ENCODE data around the gene TMEM179.
"Not testable (repeated sequence)": the region's sequence is repeated elsewhere in the genome, so short reads cannot be mapped to it uniquely, and the experiment has no call there.

TMEM179 gene

GRCh38 chr14:104639885-104640548 is 35.4 kb upstream of the TMEM179 start:
- peaks cover 33% of the 10 kb centered on the region for H3K27me3 ChIP-seq (ENCODE audit: insufficient read depth, poor library complexity, severe bottlenecking)
- H3K9me3 ChIP-seq (ENCODE audit: severe bottlenecking) = no peaks in the 10 kb centered on the region
- H3K4me1 ChIP-seq (ENCODE audit: insufficient read depth, poor library complexity, severe bottlenecking) = no peaks in the 10 kb centered on the region
- ATAC-seq (ENCODE audit: low read depth) (peak; percentile 89), DNase-seq (ENCODE audit: low spot score) (no peak)
- H3K36me3 ChIP-seq (ENCODE audit: low read depth) = no peaks in the 10 kb centered on the region
- peak; percentile 96 for TF ChIP-seq CTCF (IDR thresholded peaks at IDR 0.05; ENCODE audit: poor library complexity, severe bottlenecking)
- no peak overlapping the region for H3K27ac ChIP-seq (ENCODE audit: poor library complexity, severe bottlenecking)
- no peak overlapping the region for H3K4me3 ChIP-seq (ENCODE audit: severe bottlenecking)

GRCh38 chr14:104639471-104639870 is 34.9 kb upstream of the TMEM179 start:
- Histone ChIP-seq H3K27me3 (ENCODE audit: insufficient read depth, poor library complexity, severe bottlenecking) (peaks cover 33% of the 10 kb centered on the region), H3K4me1 (ENCODE audit: insufficient read depth, poor library complexity, severe bottlenecking) (no peaks in the 10 kb centered on the region), H3K36me3 (ENCODE audit: low read depth) (no peaks in the 10 kb centered on the region), H3K9me3 (ENCODE audit: severe bottlenecking) (no peaks in the 10 kb centered on the region), H3K4me3 (ENCODE audit: severe bottlenecking) (no peak overlapping the region), H3K27ac (ENCODE audit: poor library complexity, severe bottlenecking) (no peak overlapping the region)
- DNase-seq (ENCODE audit: low spot score) (no peak), ATAC-seq (ENCODE audit: low read depth) (no peak; the same call in 2 of the 3 replicates)
- TF ChIP-seq CTCF (IDR thresholded peaks at IDR 0.05; ENCODE audit: poor library complexity, severe bottlenecking) = no peak

GRCh38 chr14:104638927-104639450 is 34.4 kb upstream of the TMEM179 start:
- ATAC-seq (ENCODE audit: low read depth) (no peak), DNase-seq (ENCODE audit: low spot score) (no peak)
- no peaks in the 10 kb centered on the region for H3K9me3 ChIP-seq (ENCODE audit: severe bottlenecking)
- no peak overlapping the region for H3K27ac ChIP-seq (ENCODE audit: poor library complexity, severe bottlenecking)
- no peaks in the 10 kb centered on the region for H3K4me1 ChIP-seq (ENCODE audit: insufficient read depth, poor library complexity, severe bottlenecking)
- H3K4me3 ChIP-seq (ENCODE audit: severe bottlenecking) = no peak overlapping the region
- no peaks in the 10 kb centered on the region for H3K36me3 ChIP-seq (ENCODE audit: low read depth)
- TF ChIP-seq CTCF (IDR thresholded peaks at IDR 0.05; ENCODE audit: poor library complexity, severe bottlenecking) = no peak
- H3K27me3 ChIP-seq (ENCODE audit: insufficient read depth, poor library complexity, severe bottlenecking) = peaks cover 35% of the 10 kb centered on the region

GRCh38 chr14:104638190-104638589 is 33.6 kb upstream of the TMEM179 start:
- Histone ChIP-seq H3K9me3 (ENCODE audit: severe bottlenecking) (no peaks in the 10 kb centered on the region), H3K27me3 (ENCODE audit: insufficient read depth, poor library complexity, severe bottlenecking) (peaks cover 35% of the 10 kb centered on the region), H3K4me1 (ENCODE audit: insufficient read depth, poor library complexity, severe bottlenecking) (no peaks in the 10 kb centered on the region), H3K36me3 (ENCODE audit: low read depth) (no peaks in the 10 kb centered on the region), H3K27ac (ENCODE audit: poor library complexity, severe bottlenecking) (no peak overlapping the region), H3K4me3 (ENCODE audit: severe bottlenecking) (no peak overlapping the region)
- TF ChIP-seq CTCF (IDR thresholded peaks at IDR 0.05; ENCODE audit: poor library complexity, severe bottlenecking) = no peak
- ATAC-seq (ENCODE audit: low read depth) = no peak
- DNase-seq (ENCODE audit: low spot score) = no peak

- no peak overlapping the region for H3K27ac ChIP-seq (ENCODE audit: poor library complexity, severe bottlenecking)
- H3K4me3 ChIP-seq (ENCODE audit: severe bottlenecking) = no peak overlapping the region
- no peaks in the 10 kb centered on the region for H3K4me1 ChIP-seq (ENCODE audit: insufficient read depth, poor library complexity, severe bottlenecking)
- H3K27me3 ChIP-seq (ENCODE audit: insufficient read depth, poor library complexity, severe bottlenecking) = peaks cover 36% of the 10 kb centered on the region
- no peaks in the 10 kb centered on the region for H3K36me3 ChIP-seq (ENCODE audit: low read depth)
- no peak for DNase-seq (ENCODE audit: low spot score)
- TF ChIP-seq CTCF (IDR thresholded peaks at IDR 0.05; ENCODE audit: poor library complexity, severe bottlenecking) = no peak
- no peak for ATAC-seq (ENCODE audit: low read depth)
- no peaks in the 10 kb centered on the region for H3K9me3 ChIP-seq (ENCODE audit: severe bottlenecking)
Measured at GRCh38 chr14:104637546-104638003, 33.0 kb upstream of the TMEM179 start.

- DNase-seq (ENCODE audit: low spot score); H3K27ac ChIP-seq (ENCODE audit: poor library complexity, severe bottlenecking); H3K4me3 ChIP-seq (ENCODE audit: severe bottlenecking); H3K4me1 ChIP-seq (ENCODE audit: insufficient read depth, poor library complexity, severe bottlenecking); ATAC-seq (ENCODE audit: low read depth); H3K9me3 ChIP-seq (ENCODE audit: severe bottlenecking); H3K36me3 ChIP-seq (ENCODE audit: low read depth): not testable (repeated sequence)
- peaks cover 42% of the 10 kb centered on the region for H3K27me3 ChIP-seq (ENCODE audit: insufficient read depth, poor library complexity, severe bottlenecking)
Measured at GRCh38 chr14:104636846-104637545, 32.4 kb upstream of the TMEM179 start.
